ENCODE results near the gene SLC9A6. TPM values are rescaled to one million over a fixed set of nuclear protein-coding genes. Genes with fewer than 3 reads are reported as not detected.

The SLC9A6 gene
- total and polyA plus RNA-seq, 2 of the 13 experiments (the other 11 are each of a cell fraction or from before 2014, with no cell fraction given) = 3.9 to 8.0 TPM

GRCh38 chrX:136031626-136032025, 46.4 kb downstream of the SLC9A6 start:
- no peaks in the 10 kb centered on the region for H3K27me3 ChIP-seq (ENCODE audit: control insufficient read depth in 1 of 2, insufficient read depth in 2 of 2, low read length in 2 of 2)
- H3K36me3 ChIP-seq (replicated peaks in 1 of 2; ENCODE audit: control insufficient read depth in 1 of 2, insufficient read depth in 2 of 2, low read length in 2 of 2) = no peaks in the 10 kb centered on the region
- in situ Hi-C loops (cut with HindIII; ENCODE audit: extremely low pct_ligation_motif_present, low pct_unique_long_range_greater_than_20kb) (loop anchor here (10.0 kb wide), 1 partner anchor 133 kb away; no protein-coding TSS in a partner anchor), intact Hi-C loops (cut with micrococcal nuclease; ENCODE audit: unreplicated experiment) (no loop called here)
- no peaks in the 10 kb centered on the region for H4K20me1 ChIP-seq (ENCODE audit: insufficient read depth, low read length)
- no TSS peak for BruUV-seq (replicated peaks)
- no peak overlapping the region for H3K27ac ChIP-seq (ENCODE audit: extremely low read length, insufficient read depth, low read length)
- ATAC-seq = no peak
- no peak overlapping the region for H3K4me3 ChIP-seq (replicated peaks in 1 of 3; ENCODE audit: insufficient read depth in 1 of 3, low read depth in 2 of 3, low read length in 3 of 3)
- ChIA-PET POLR2A (no interaction called here), CTCF (ENCODE audit: low intra/inter-chr PET ratio, low total read pairs) (no interaction called here)
- H2AFZ ChIP-seq (ENCODE audit: low read length) = no peak overlapping the region
- TF ChIP-seq ZNF24 (IDR thresholded peaks at IDR 0.05) (no peak), ZNF570 (CRISPR knock-in tag; IDR thresholded peaks at IDR 0.05; ENCODE audit: borderline replicate concordance) (no peak), HOXA9 (CRISPR knock-in tag; IDR thresholded peaks at IDR 0.05; ENCODE audit: borderline replicate concordance) (no peak), MEIS1 (CRISPR knock-in tag; IDR thresholded peaks at IDR 0.05; ENCODE audit: borderline replicate concordance) (no peak), ZNF296 (CRISPR knock-in tag; conservative IDR thresholded peaks at IDR 0.05) (no peak), ARNT2 (CRISPR knock-in tag; IDR thresholded peaks at IDR 0.05; ENCODE audit: low read depth) (no peak), TSC22D2 (CRISPR knock-in tag; IDR thresholded peaks at IDR 0.05; ENCODE audit: borderline replicate concordance) (no peak)
- TF ChIP-seq, protein P1, sequence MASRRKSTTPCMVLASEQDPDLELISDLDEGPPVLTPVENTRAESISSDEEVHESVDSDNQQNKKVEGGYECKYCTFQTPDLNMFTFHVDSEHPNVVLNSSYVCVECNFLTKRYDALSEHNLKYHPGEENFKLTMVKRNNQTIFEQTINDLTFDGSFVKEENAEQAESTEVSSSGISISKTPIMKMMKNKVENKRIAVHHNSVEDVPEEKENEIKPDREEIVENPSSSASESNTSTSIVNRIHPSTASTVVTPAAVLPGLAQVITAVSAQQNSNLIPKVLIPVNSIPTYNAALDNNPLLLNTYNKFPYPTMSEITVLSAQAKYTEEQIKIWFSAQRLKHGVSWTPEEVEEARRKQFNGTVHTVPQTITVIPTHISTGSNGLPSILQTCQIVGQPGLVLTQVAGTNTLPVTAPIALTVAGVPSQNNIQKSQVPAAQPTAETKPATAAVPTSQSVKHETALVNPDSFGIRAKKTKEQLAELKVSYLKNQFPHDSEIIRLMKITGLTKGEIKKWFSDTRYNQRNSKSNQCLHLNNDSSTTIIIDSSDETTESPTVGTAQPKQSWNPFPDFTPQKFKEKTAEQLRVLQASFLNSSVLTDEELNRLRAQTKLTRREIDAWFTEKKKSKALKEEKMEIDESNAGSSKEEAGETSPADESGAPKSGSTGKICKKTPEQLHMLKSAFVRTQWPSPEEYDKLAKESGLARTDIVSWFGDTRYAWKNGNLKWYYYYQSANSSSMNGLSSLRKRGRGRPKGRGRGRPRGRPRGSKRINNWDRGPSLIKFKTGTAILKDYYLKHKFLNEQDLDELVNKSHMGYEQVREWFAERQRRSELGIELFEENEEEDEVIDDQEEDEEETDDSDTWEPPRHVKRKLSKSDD (CRISPR knock-in tag; IDR thresholded peaks at IDR 0.05; ENCODE audit: low read depth) = no peak
- no peak for FAIRE-seq
- no peak overlapping the region for H3K4me2 ChIP-seq (ENCODE audit: low read depth, low read length)
- WGBS (ENCODE audit: low lambda C conversion rate) = 92% methylated on average over 5 of the region's 5 CpGs
- no peaks in the 10 kb centered on the region for H3K4me1 ChIP-seq (ENCODE audit: insufficient read depth, low read length)
- no peak for DNase-seq (ENCODE audit: low spot score)
- no peak overlapping the region for H3K9ac ChIP-seq (ENCODE audit: insufficient read depth, low read depth, low read length)
- H3K79me2 ChIP-seq (ENCODE audit: insufficient read depth, low read length) = no peaks in the 10 kb centered on the region
- H3K9me3 ChIP-seq (ENCODE audit: low read length) = no peaks in the 10 kb centered on the region
